ENCODE results near the gene IRF8.

- TF ChIP-seq TEAD4 (IDR thresholded peaks at IDR 0.05; ENCODE audit: borderline replicate concordance, insufficient read depth): no peak
- TF ChIP-seq CTCF (IDR thresholded peaks at IDR 0.05): no peak
- no peak for TF ChIP-seq JUND (IDR thresholded peaks at IDR 0.05)
- no peak for TF ChIP-seq SIN3A (IDR thresholded peaks at IDR 0.05; ENCODE audit: borderline replicate concordance, low read depth, low read length)
Measured at GRCh38 chr16:85879549-85879948, 19.4 kb upstream of the IRF8 start.

Measured in SK-N-SH (cell line).